ENCODE data around the gene FCER1G.
"Not testable (repeated sequence)": the region's sequence is repeated elsewhere in the genome, so short reads cannot be mapped to it uniquely, and the experiment has no call there.

The FCER1G gene

DNA sequence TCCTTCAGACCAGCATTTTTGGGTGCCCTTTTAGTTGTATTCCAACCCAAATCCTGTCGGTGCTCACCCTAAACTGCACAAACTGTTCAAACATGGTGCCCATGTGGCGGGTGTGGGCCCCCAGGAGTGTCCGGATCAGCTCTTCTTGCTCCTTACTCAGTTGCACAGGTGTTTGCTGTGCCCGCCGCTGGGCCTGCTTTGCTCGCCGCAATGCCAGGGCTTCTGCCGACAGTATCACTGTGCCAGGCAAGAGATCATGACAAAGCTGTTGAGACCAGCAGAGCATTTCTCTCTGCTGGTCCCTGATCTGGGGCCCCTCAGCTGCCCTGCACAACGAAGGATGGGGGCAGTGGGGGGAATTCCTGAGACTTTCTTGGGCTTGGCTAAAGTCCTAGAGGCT lies 18.0 kb downstream of the FCER1G start:
- no peak for DNase-seq (ENCODE audit: low read depth)

DNA sequence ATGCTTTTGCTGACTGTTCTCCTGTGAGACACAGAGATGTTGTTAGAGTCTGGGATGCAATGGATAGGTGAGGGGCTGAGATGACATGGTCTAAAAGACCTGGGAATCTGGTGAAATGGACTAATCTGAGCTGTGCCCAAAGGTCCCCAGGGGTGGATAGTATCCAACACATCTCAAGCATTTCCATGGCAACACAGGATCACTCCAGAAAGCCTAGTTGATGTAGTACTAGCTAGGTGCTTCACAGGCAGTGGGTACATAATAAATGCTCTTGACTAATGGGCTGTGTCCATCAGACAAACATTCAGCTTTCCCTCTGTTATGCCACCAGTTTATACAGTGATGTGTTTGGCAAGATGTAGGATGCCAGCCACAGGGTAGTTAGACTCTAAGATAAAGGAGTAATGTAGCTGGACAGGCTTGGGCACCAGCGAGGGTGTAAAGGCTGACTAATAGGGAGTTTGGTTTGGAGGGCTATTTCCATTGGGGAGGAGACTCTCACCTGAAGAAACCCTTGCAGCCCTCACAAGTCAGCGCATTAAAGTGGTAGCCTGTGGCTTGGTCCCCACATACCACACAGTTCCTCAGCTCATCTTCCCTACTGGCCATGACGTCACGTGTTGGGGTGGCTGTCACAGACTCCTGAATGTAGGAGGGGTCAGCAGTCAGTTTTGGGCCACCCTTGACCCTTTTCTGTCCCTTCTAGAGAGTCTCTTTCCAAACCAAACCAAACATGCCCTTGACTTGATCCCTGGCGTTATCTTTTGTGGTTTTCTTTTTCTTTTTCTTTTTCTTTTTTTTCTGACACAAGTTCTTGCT lies 21.1 kb downstream of the FCER1G start:
- no peak for DNase-seq (ENCODE audit: low read depth)

DNA sequence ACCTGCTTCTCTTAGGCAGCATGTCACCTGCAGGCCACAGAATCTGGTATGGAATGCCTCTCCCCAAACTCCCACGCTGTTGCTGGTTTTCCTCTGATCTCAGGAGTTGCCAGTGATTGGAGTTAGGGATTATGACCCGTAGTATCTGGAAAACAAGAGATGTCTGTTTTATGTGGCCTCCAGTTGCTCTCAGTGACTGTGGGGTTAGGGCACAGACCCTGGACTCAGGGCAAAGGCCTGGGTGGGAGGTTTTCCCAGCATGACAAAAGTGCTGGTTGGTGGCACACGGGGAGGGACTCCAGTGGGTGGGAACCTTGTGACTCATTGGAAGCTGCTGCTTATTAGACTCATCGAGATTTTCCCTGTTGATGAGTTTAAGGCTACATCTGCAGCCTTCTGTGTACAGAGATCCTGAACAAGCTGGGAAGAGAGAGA lies 23.0 kb downstream of the FCER1G start, which contains the start of gene NR1I3:
NR1I3 (minus strand) TSS at position 165 of the 435 bp plus-strand sequence. CDS start 1,638 bp downstream, outside the sequence.
- no peak for DNase-seq (ENCODE audit: low read depth)

DNA sequence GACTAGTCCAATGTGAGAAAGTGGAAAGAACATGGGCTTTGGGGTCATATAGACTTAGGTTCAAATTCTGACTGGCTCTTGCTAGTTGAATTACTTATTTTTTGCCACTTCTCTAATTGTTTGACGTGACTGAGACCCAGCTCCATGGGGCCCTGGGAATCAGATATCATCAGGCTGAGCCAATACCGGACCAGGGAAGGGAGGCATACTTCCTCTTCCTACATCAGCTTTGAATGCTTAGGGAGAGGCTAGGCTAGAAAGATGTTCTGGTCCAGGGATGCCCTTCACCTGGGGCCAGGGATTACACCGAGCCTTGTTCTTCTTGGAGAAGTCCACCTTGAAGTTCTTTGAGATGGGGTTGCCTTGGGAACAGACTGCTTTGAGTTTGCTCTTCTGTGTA lies 26.6 kb downstream of the FCER1G start:
- DNase-seq (ENCODE audit: low read depth): no peak

DNA sequence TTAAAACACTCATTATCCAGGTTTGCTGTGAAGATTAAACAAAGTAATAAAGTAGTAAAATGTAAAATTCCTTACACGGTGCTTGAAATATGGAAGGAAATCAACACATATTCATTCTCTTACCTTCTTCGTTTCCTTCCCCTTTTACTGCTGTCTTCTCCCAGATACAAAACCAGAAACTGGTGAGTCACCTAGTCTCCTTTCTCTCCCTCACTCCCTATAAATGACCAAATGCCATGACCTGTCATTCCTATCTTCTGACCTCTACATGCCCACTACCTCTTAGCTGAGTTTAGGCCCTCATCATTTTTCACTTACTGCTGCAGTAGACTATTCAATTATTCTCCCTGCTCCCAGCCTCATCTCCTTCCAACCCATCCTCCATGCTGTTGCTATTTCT lies 27.2 kb downstream of the FCER1G start:
- DNase-seq (ENCODE audit: low read depth): no peak

DNA sequence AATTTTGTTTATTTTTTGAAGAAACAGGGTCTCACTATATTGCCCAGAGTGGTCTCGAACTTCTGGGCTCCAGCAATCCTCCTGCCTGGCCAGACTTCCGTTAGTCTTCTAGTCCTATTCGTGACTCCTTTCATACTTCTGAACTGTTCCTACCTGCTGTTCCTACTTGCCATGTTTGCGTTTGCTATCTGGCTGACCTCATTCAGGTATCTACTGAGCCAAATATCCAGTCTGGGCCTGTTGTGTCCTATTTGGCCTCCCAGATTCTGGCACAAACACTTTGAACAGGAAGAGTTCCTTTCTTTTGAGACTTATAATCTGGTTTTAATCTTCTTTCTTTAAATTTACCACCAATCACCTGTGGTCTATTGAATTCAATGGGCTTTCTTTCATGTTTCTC lies 29.8 kb downstream of the FCER1G start:
- no peak for DNase-seq (ENCODE audit: low read depth)

DNA sequence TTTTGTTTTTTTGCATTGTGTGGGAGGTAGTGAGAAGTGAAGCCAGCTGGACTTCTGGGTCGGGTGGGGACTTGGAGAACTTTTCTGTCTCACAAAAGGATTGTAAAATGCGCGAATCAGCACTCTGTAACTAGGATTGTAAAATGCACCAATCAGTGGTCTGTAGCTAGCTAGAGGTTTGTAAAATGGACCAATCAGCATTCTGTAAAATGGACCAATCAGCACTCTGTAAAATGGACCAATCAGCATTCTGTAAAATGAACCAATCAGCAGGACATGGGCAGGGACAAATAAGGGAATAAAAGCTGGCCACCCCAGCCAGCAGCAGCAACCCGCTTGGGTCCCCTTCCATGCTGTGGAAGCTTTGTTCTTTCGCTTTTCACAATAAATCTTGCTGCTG lies 35.0 kb downstream of the FCER1G start:
- DNase-seq (ENCODE audit: low read depth): not testable (repeated sequence)

DNA sequence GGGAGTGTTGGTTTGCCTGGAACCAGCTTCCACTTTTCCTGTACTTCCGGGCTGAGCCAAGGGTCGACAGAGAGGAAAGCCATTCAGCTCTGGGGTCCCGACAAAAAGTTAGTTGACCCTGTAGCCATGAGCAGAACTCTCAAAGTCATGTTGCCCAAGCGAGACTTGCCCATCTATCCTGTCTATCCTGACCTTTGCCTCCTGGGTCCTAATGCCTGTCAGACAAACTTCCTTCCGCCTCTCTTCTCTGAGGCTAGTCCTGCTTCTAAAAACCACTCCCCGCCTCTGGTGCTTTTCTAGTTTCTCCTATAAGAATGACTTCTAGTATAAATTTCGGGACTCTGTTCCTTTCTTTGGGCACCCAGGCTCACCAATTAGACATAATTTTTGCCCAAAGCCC lies 35.7 kb downstream of the FCER1G start:
- DNase-seq (ENCODE audit: low read depth): no peak

DNA sequence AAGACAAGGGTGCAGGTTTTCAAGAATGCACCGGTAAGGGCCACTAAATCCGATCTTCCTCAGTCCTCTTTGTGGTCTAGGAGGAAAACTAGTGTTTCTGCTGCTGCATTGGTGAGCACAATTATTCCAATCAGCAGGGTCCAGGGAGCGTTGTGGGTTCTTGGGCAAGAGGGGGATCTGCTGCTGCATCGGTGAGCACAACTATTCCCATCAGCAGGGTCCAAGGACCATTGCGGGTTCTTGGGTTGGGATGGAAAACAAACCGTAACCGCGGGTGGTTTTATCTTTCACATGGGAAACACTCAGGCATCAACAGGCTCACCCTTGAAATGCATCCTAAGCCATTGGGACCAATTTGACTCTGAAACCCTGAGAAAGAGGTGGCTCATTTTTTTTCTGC lies 36.5 kb downstream of the FCER1G start:
- no peak for DNase-seq (ENCODE audit: low read depth)

DNA sequence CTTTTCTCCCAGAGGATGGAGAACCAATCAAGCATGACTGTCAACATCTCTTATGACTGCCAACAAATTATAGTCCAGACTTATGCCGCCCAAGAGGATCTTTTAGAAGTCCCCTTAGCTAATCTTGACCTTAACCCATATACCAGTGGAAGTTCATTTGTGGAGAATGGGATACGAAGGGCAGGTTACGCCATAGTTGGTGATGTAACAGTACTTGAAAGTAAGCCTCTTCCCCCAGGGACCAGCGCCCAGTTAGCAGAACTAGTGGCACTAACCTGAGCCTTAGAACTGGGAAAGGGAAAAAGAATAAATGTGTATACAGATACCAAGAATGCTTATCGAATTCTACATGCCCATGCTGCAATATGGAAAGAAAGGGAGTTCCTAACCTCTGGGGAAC lies 40.2 kb downstream of the FCER1G start:
- not testable (repeated sequence) for DNase-seq (ENCODE audit: low read depth)

DNA sequence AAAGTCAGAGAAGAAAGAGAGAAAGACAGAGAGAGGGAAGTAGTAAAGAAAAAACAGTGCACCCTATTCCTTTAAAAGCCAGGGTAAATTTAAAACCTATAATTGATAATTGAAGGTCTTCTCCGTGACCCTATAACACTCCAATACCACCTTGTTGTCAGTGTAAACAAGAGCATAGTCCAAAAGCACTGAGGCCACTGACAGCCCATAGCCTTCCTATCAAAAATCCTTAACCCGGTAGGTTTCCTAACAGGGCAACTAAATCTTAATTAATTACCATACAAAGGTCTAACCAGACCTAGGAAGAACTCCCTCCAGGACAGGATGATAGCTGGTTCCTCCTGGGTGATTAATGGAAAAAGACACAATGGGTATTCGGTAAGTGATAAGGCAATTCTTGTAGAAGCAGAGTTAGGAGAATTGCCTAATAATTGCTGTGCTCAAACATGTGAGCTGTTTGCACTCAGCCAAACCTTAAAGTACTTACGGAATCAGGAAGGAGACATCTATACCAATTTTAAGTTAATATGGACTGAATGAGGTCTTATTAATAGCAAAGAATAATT lies 40.9 kb downstream of the FCER1G start:
- not testable (repeated sequence) for DNase-seq (ENCODE audit: low read depth)

DNA sequence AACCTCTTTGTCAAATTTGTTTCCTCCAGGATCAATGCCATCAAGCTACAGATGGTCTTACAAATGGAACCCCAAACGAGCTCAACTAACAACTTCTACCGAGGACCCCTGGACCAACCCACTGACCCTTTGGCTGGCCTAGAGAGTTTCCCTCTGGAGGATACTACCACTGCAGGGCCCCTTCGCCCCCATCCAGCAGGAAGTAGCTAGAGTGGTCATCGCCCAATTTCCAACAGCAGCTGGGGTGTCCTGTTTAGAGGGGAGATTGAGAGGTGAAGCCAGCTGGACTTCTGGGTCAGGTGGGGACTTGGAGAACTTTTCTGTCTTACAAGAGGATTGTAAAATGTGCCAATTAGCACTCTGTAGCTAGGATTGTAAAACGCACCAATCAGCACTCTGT lies 42.0 kb downstream of the FCER1G start:
- not testable (repeated sequence) for DNase-seq (ENCODE audit: low read depth)

DNA sequence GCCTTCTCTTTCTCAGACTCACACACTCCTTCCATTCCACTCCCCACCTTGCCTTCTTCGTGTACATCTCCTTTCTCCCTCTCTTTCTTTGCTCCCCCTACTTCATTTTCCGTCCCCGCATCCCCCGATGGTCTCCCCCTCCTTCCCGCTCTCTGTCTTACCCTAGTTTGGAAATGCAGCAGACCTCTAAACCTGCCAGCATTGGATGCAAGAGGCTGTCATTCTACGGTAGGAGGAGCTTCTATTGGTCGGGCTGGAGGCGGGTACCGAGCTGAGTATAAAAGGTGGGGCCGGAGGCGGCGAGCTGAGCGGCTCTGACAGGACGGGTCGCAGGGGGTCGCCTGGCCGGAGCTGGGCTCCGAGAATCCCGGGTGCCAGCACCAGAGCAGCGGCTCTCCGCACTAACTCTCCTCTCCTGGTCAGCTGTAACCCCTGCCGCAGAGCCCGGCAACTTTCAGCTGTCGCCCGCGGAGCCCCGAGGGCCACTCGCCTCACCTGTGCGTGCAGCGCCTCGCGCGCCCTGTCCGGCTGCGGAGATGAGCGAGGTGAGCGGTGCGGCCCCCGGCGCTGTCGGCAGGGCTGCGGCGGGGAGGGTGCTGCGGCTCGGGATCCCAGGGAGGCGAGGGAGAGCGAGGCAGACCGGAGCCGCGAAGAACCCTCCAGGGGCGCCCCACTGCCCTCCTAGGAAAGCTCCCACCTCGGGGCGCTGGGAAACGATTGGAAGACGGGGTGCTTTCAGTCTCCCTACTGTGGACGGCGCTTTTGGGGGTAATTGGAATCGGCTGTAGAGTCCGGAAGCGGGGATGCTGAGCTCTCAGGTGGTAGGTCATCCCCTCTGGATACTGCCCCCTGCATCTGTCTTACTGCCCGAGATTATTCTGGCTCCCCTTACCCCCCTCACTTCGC lies 43.6 kb downstream of the FCER1G start, which contains the start of gene PCP4L1:
PCP4L1 (plus strand) TSS at position 307 of the 906 bp plus-strand sequence; CDS start at position 537, 230 bp downstream.
- peak; percentile 32 for DNase-seq (ENCODE audit: low read depth)

DNA sequence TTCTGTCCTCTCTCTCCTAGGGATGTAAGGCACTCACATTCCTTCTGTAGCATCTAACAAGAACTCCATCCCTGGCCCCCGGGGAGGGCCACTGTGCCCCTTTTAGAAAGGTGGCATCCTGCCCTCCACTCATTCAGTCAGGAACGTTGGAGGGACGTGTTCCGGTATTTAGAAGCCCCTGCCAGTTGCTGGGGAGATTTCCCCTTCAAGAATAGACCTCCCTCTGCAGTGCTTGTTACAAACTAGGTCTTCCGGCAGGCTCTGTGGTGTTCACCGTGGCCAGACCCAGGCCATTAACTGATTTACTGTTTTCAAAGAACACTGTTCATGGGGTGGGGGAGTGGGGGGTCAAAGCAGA lies 44.2 kb downstream of the FCER1G start:
- no peak for DNase-seq (ENCODE audit: low read depth)

DNA sequence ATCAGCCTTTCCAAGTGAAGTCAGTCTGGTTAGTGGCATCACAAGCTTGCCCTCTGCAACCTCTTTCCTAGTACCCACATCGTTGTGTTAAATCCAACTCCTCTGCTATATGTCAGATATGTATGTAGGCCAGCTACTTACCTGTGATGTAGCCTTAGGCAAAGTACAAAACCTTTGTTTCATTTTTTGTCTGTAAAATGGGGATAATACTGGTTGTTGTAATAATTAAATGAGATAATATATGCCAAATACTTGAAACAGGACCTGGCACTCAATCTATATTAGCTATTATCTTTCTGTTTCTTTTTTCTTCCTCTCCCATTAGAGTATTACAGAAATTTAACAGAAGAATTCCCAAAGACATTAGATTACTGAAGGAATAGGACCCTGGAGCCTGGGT lies 44.7 kb downstream of the FCER1G start:
- no peak for DNase-seq (ENCODE audit: low read depth)

DNA sequence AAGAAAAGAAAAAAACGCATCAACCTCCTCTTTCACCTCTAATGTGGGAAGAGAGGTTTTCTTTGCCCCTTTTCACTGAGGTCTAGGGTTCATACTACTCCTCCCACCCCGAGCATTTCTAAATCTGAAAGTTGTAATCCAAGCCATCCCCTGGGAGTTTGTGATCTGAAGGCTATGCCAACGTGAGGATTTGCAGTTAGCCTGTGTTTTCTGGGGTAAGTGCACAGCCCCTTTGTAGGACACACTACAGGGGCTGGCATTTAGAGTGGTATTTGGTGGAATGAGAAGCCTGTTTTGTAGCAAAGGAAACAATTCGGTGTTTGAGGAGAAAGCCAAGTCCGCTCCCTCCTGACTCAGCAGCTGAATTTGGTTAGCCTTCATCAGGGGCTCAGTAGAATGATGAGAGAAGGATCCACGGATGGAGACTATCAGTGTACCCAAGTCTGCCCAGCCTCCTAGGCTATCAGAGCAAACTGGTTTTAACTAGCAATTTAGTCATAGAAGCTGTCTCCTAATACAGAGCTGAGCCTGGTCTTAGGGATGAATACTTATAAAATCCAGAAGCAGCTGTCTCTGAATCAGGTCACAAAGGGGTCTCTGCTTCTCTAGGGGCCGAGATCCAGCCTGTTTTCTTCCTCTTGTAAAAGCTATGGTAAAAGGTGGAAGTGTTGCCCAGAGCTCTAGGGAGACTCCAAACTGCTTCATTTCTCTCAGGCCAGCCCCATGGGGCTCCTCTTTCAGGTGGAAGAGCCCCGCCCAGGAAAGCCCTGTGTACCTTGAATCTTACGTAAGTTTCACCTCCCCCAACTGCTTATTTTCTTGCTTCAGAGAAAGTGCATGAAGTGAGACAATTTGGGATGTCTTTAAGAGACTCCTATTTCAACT lies 45.5 kb downstream of the FCER1G start:
- peak; percentile 21 for DNase-seq (ENCODE audit: low read depth)

DNA sequence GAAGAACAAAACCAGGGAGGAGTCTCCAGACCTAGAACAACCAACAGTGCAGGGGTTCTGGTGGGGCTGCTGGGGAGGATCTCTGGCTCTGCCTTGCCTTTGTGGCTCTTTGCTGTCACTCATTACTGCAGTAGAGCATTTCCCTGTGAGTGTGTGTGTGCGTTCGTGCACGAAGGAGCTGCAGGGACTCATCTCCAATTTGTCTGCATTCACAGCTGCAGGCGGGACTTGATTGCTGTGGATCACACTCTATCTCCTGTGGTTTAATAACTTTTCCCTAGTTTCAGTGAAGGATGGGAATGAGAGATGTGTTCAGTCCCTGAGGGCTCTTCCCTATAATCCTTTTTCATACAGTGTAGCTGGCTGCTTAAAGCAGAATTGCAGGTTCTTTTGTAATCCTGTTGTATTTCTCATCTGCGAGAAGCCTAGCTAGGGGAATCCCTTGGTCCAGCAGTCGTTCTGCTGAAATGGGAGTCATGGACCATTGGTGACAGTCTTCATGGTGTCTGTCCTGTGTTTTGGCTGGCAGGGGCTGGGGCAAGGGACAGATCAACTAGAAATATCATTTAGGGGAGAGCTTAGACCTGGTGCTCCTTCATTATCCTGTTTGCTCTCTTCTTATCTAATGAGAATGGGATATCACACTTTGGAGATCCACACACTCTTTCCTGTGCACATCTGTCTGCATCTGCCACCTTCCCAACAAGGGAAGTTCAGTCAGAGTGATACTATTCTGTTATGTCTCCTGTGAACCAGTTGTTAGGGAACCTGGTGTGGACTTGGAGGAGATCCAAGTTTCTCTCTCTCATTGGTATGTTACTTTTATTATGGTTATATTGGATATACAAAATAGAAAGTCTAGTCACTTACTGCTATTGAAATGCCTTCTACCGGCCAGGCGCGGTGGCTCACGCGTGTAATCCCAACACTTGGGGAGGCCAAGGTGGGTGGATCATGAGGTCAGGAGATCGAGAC lies 46.5 kb downstream of the FCER1G start:
- DNase-seq (ENCODE audit: low read depth): no peak

DNA sequence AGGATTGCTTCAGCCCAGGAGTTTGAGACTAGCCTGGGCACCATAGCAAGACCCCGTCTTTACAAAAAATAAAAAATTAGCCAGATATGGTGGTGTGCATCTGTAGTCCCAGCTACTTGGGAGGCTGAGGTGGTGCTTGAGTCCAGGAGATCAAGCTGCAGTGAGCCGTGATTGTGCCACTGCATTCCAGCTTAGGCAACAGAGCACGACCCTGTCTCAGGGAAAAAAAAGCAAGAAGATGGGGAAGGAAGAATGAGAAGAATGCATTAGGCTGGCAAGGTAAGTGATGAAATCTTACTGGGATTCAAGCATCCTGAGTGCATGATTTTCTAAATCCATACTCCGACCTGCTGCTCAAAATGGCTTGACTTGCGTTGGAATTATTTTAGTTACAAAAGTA lies 50.2 kb downstream of the FCER1G start:
- no peak for DNase-seq (ENCODE audit: low read depth)

DNA sequence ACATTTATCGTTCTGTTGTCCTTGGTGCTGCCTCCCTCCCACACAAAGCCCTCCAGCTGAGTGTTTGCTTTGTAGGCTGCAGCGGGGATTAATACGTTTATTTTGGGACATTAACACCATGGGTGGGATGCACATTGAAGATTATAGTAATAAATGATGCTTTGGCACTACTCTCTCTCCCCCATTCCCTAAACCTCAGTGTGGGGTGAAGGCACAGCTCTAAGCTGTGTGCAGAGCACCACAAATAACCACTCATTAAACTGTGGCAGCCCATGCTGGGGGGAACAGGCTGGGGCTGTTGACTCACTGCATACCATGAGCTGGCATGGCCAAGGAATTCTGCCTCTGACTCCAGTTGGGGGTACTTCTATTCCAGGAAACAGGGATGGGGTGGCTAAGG lies 51.1 kb downstream of the FCER1G start:
- DNase-seq (ENCODE audit: low read depth): no peak

DNA sequence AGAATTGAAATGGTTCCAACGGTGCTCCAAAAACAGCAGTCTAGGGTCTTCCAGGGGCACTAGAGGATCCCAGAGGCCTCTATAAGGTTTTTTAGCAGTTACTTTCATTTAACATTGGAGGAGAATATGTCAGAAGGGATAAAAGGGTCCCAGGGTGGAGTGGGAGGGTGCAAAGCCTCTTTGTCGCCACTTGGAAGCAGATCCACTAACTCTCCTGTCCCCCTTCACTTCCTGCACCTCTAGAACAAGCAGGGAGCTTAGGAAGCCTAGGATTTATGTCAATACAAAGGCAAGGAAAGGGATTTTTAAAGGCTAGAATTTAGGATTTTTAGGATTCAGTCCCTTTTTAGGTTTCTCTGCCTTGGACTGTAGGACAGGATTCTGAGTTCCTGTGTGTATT lies 51.7 kb downstream of the FCER1G start:
- no peak for DNase-seq (ENCODE audit: low read depth)

Measured in fibroblast of gingiva (primary cell).